Measurements from ENCODE around the gene NLRP1.

- TF ChIP-seq MYC (IDR thresholded peaks at IDR 0.05; ENCODE audit: low read depth, low read length) (no peak), POLR2A (IDR thresholded peaks at IDR 0.05; ENCODE audit: low read depth, low read length) (no peak), POLR2AphosphoS5 (IDR thresholded peaks at IDR 0.05; ENCODE audit: insufficient read depth, low read depth, low read length) (no peak), EZH2 (IDR thresholded peaks at IDR 0.05; ENCODE audit: borderline replicate concordance, low read depth, low read length, severe bottlenecking) (no peak), FOS (IDR thresholded peaks at IDR 0.05; ENCODE audit: borderline replicate concordance, insufficient read depth, low read length) (no peak)
- TF ChIP-seq, protein P1, sequence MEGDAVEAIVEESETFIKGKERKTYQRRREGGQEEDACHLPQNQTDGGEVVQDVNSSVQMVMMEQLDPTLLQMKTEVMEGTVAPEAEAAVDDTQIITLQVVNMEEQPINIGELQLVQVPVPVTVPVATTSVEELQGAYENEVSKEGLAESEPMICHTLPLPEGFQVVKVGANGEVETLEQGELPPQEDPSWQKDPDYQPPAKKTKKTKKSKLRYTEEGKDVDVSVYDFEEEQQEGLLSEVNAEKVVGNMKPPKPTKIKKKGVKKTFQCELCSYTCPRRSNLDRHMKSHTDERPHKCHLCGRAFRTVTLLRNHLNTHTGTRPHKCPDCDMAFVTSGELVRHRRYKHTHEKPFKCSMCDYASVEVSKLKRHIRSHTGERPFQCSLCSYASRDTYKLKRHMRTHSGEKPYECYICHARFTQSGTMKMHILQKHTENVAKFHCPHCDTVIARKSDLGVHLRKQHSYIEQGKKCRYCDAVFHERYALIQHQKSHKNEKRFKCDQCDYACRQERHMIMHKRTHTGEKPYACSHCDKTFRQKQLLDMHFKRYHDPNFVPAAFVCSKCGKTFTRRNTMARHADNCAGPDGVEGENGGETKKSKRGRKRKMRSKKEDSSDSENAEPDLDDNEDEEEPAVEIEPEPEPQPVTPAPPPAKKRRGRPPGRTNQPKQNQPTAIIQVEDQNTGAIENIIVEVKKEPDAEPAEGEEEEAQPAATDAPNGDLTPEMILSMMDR (IDR thresholded peaks at IDR 0.05; ENCODE audit: extremely low read depth in 1 of 2, insufficient read depth in 1 of 2, low read depth in 1 of 2, low read length in 2 of 2) = no peak
- TF ChIP-seq, protein P2, sequence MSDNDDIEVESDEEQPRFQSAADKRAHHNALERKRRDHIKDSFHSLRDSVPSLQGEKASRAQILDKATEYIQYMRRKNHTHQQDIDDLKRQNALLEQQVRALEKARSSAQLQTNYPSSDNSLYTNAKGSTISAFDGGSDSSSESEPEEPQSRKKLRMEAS (IDR thresholded peaks at IDR 0.05; ENCODE audit: insufficient read depth, insufficient read length) = no peak
Observed at GRCh38 chr17:5631958-5632590, 47.8 kb upstream of the NLRP1 start.

Measured in endothelial cell of umbilical vein (primary cell).